LNCaP clone FGC (cell line): ENCODE results near the gene SIAH3.

Experiments used
- DNase-seq: peaks from one replicate; pipeline ENCODE4 v3.0.0-alpha.2; 2011; ENCODE audit warnings: low read depth
- H3K4me3 ChIP-seq: 2 replicates; pipeline ENCODE4 v1.5.1; 2011; ENCODE audit warnings: mild to moderate bottlenecking, low read depth, low read length, control low read depth
- TF ChIP-seq, protein P1 (sequence below): IDR thresholded peaks from 2 replicates; pipeline ENCODE4 v1.5.1; 2012; ENCODE audit warnings: mild to moderate bottlenecking; ENCODE audit not compliant: control insufficient read depth, insufficient read depth; ENCODE audit errors: extremely low read depth

SIAH3 gene

GRCh38 chr13:45816427-45816826 is 35.1 kb downstream of the SIAH3 start:
- H3K4me3 ChIP-seq, result no peak overlapping the region

GRCh38 chr13:45812695-45813372 is 38.7 kb downstream of the SIAH3 start:
- TF ChIP-seq, protein P1, sequence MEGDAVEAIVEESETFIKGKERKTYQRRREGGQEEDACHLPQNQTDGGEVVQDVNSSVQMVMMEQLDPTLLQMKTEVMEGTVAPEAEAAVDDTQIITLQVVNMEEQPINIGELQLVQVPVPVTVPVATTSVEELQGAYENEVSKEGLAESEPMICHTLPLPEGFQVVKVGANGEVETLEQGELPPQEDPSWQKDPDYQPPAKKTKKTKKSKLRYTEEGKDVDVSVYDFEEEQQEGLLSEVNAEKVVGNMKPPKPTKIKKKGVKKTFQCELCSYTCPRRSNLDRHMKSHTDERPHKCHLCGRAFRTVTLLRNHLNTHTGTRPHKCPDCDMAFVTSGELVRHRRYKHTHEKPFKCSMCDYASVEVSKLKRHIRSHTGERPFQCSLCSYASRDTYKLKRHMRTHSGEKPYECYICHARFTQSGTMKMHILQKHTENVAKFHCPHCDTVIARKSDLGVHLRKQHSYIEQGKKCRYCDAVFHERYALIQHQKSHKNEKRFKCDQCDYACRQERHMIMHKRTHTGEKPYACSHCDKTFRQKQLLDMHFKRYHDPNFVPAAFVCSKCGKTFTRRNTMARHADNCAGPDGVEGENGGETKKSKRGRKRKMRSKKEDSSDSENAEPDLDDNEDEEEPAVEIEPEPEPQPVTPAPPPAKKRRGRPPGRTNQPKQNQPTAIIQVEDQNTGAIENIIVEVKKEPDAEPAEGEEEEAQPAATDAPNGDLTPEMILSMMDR, result no peak
- DNase-seq, result no peak

More at GRCh38 chr13:45816427-45816826, 35.1 kb downstream of the SIAH3 start:
- no peak for DNase-seq
- TF ChIP-seq, protein P1, result no peak

DNA sequence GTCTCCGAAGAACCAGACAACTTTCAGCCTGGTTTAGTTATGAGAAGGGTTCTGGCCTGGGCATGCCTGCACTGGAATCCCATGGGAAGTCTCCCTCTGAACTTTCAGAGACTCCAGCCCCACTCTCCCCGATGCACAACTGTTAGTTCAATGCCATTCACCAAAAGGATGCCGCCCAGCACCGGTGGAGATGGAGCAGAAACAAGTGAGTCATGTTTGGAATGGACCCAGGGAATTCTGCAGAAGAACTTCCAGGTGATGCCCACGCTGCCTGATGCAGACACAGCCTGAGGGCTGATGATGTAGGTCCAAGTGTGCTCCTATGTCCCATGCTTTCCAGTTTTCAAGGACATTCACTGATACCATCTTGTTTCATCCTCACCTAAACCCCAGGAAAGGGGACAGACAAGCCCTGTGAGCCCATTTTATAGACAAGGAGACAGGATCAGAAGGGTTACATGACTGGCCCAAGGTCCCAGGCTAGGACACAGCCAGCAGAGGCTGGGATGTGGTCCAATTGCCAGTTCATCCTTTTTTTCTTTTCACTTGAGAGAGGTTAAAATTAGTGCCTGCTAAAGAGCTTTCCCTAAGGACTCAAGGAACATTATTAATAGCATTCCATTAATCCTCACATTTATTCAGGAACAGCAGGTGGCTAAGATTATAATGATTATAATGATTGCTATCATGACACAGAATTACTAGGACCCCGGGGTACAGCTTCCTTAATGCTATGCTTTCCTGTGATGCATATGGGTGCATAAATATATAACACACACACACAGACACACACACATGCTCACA is 39.5 kb downstream of the SIAH3 start:
- H3K4me3 ChIP-seq, result no peak overlapping the region
- no peak for DNase-seq
- TF ChIP-seq, protein P1, result no peak

More at GRCh38 chr13:45812695-45813372, 38.7 kb downstream of the SIAH3 start:
- no peak overlapping the region for H3K4me3 ChIP-seq

DNA sequence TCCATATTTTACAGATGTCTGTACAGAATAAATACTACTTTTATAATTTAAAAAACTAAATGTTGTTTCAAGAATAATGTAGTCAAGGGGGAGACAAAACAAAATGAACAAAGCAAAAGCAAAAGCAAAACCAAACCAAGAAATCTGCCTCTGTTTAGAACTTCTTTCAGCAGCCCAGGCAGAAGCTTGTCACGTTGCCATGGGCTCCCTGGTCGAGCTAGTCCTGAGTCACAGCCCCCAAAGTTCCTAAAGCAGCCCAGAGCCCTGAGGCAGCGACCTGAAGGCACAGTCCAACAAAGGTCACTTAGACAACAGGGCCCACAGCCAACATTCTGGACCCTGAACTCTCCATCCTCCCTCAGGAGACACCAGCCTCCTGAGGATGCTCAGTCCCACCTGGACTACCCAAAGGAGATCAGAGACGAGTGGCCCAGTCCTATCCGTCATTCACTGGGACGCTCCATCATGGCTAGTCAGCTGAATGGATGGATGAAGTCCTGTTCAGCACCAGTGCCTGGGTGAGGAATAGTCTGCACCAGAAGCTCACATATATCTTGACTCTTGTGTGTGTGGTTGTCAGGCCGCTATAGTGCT is 41.7 kb downstream of the SIAH3 start:
- no peak for DNase-seq
- TF ChIP-seq, protein P1, result no peak
- no peak overlapping the region for H3K4me3 ChIP-seq

GRCh38 chr13:45808925-45809324 is 42.6 kb downstream of the SIAH3 start:
- no peak for DNase-seq
- TF ChIP-seq, protein P1, result no peak
- H3K4me3 ChIP-seq, result no peak overlapping the region

DNA sequence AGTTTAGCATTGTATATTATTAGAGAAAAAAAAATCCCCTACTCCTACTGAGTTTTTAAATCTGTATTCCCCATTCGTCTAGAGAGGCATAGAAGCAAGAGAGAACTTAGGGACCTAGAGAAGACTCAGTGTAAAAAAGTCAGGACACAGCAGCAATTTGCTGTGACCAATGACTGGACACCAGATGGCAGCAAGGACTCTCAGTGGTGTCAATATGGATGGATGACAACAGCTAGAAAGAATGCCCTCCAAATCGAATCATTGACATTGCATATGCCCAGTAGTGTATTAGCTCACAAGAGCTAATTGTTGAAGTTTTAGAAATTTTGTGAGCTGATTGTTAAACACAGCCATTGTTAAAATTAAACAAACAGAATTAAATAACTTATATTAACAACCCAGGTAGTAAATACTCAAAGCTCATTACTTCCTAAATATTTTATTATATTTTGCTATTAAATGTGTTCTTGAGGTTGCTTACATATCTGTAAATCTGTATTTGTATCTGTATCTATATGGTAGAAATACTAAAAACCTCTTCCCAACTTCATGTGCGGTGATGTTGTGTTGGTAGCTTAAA is 43.9 kb downstream of the SIAH3 start:
- peak; percentile 31 for DNase-seq
- TF ChIP-seq, protein P1, result peak; percentile 89
- H3K4me3 ChIP-seq, result no peak overlapping the region
